ENCODE results near the gene KDM4B. TPM values are rescaled to one million over a fixed set of nuclear protein-coding genes. Genes with fewer than 3 reads are reported as not detected.

Gene KDM4B
- total and polyA plus RNA-seq, 4 experiments from 2014 or later, result 3.2 to 50.4 (median 29.9) TPM

GRCh38 chr19:5092481-5092843, 123.5 kb downstream of the KDM4B start:
- Mint-ChIP-seq H3K27me3 (no peaks in the 10 kb centered on the region), H3K4me3 (no peak overlapping the region), H3K4me1 (peaks cover 0 to 5% (median under 1%) of the 10 kb centered on the region in 4 donors), H3K27ac (no peak overlapping the region), H3K9me3 (peaks cover 0 to 7% (median 0%) of the 10 kb centered on the region in 8 donors), H3K36me3 (peaks cover 19 to 26% of the 10 kb centered on the region in 2 donors)
- intact Hi-C loops (cut with micrococcal nuclease), result no loop called here
- no peak for DNase-seq
- no peaks in the 10 kb centered on the region for H3K27me3 ChIP-seq (ENCODE audit: insufficient read depth, low read length)
- no peak overlapping the region for H3K4me3 ChIP-seq (ENCODE audit: low read length in 2 of 2)
- no peaks in the 10 kb centered on the region for H3K4me1 ChIP-seq (ENCODE audit: insufficient read depth, low read length)
- CTCF ChIA-PET (ENCODE audit: partially characterized antibody), result no interaction called here
- no peaks in the 10 kb centered on the region for H3K36me3 ChIP-seq (ENCODE audit: insufficient read depth, low read length)
- no peak overlapping the region for H3K27ac ChIP-seq (ENCODE audit: low read depth, low read length)
- POLR2A ChIA-PET (ENCODE audit: partially characterized antibody), result no interaction called here
- H3K9me3 ChIP-seq (ENCODE audit: control insufficient read depth in 1 of 2, low read length in 2 of 2), result no peaks in the 10 kb centered on the region

- peaks cover 0 to 13% (median 5%) of the 10 kb centered on the region in 8 donors for H3K9me3 Mint-ChIP-seq
- Histone ChIP-seq H3K36me3 (ENCODE audit: insufficient read depth, low read length) (no peaks in the 10 kb centered on the region), H3K4me3 (ENCODE audit: low read length in 2 of 2) (no peak overlapping the region), H3K4me1 (ENCODE audit: insufficient read depth, low read length) (no peaks in the 10 kb centered on the region), H3K27ac (ENCODE audit: low read depth, low read length) (no peak overlapping the region), H3K27me3 (ENCODE audit: insufficient read depth, low read length) (no peaks in the 10 kb centered on the region), H3K9me3 (ENCODE audit: control insufficient read depth in 1 of 2, low read length in 2 of 2) (peaks cover 0 to 3% of the 10 kb centered on the region in 2 donors)
- ChIA-PET POLR2A (ENCODE audit: partially characterized antibody) (no interaction called here), CTCF (ENCODE audit: partially characterized antibody) (no interaction called here)
- H3K4me1 Mint-ChIP-seq, result peaks cover 0 to 5% (median under 1%) of the 10 kb centered on the region in 4 donors
- H3K36me3 Mint-ChIP-seq, result peaks cover 22 to 36% of the 10 kb centered on the region in 2 donors
- H3K27ac Mint-ChIP-seq, result no peak overlapping the region
- H3K27me3 Mint-ChIP-seq, result no peaks in the 10 kb centered on the region
- no peak overlapping the region for H3K4me3 Mint-ChIP-seq
- intact Hi-C loops (cut with micrococcal nuclease), result no loop called here
- DNase-seq, result no peak
Observed at GRCh38 chr19:5093297-5093928, 124.5 kb downstream of the KDM4B start.

- peaks cover 24 to 38% of the 10 kb centered on the region in 2 donors for H3K36me3 Mint-ChIP-seq
Observed at GRCh38 chr19:5093948-5094718, 125.2 kb downstream of the KDM4B start.

GRCh38 chr19:5094768-5095567, 126.1 kb downstream of the KDM4B start:
- Histone ChIP-seq H3K27me3 (ENCODE audit: insufficient read depth, low read length) (no peaks in the 10 kb centered on the region), H3K36me3 (ENCODE audit: insufficient read depth, low read length) (no peaks in the 10 kb centered on the region), H3K4me3 (ENCODE audit: low read length in 2 of 2) (no peak overlapping the region), H3K4me1 (ENCODE audit: insufficient read depth, low read length) (no peaks in the 10 kb centered on the region), H3K9me3 (ENCODE audit: control insufficient read depth in 1 of 2, low read length in 2 of 2) (peaks cover 0 to 14% of the 10 kb centered on the region in 2 donors), H3K27ac (ENCODE audit: low read depth, low read length) (no peak overlapping the region)
- POLR2A ChIA-PET (ENCODE audit: partially characterized antibody), result no interaction called here
- H3K4me3 Mint-ChIP-seq, result no peak overlapping the region
- DNase-seq, result no peak
- CTCF ChIA-PET (ENCODE audit: partially characterized antibody), result no interaction called here
- peaks cover 0 to 27% (median 14%) of the 10 kb centered on the region in 8 donors for H3K9me3 Mint-ChIP-seq
- H3K4me1 Mint-ChIP-seq, result peaks cover 0 to 2% (median 0%) of the 10 kb centered on the region in 4 donors
- H3K27ac Mint-ChIP-seq, result no peak overlapping the region
- peaks cover 27 to 38% of the 10 kb centered on the region in 2 donors for H3K36me3 Mint-ChIP-seq
- H3K27me3 Mint-ChIP-seq, result no peaks in the 10 kb centered on the region
- intact Hi-C loops (cut with micrococcal nuclease), result no loop called here

More at GRCh38 chr19:5093948-5094718, 125.2 kb downstream of the KDM4B start:
- no peak overlapping the region for H3K4me3 ChIP-seq (ENCODE audit: low read length in 2 of 2)
- H3K4me3 Mint-ChIP-seq, result no peak overlapping the region
- intact Hi-C loops (cut with micrococcal nuclease), result no loop called here
- ChIA-PET CTCF (ENCODE audit: partially characterized antibody) (no interaction called here), POLR2A (ENCODE audit: partially characterized antibody) (no interaction called here)
- H3K27me3 ChIP-seq (ENCODE audit: insufficient read depth, low read length), result no peaks in the 10 kb centered on the region
- peak overlapping the region in 1 of 7 donors; percentile 20 for H3K27ac Mint-ChIP-seq
- H3K4me1 ChIP-seq (ENCODE audit: insufficient read depth, low read length), result no peaks in the 10 kb centered on the region
- peaks cover 0 to 20% (median 11%) of the 10 kb centered on the region in 8 donors for H3K9me3 Mint-ChIP-seq
- no peaks in the 10 kb centered on the region for H3K27me3 Mint-ChIP-seq
- H3K9me3 ChIP-seq (ENCODE audit: control insufficient read depth in 1 of 2, low read length in 2 of 2), result peaks cover 0 to 10% of the 10 kb centered on the region in 2 donors
- DNase-seq, result no peak
- H3K36me3 ChIP-seq (ENCODE audit: insufficient read depth, low read length), result no peaks in the 10 kb centered on the region
- H3K27ac ChIP-seq (ENCODE audit: low read depth, low read length), result no peak overlapping the region
- H3K4me1 Mint-ChIP-seq, result peaks cover 0 to 3% (median under 1%) of the 10 kb centered on the region in 4 donors

- H3K9me3 ChIP-seq (ENCODE audit: control insufficient read depth in 1 of 2, low read length in 2 of 2), result peaks cover 0 to 14% of the 10 kb centered on the region in 2 donors
- Mint-ChIP-seq H3K4me3 (no peak overlapping the region), H3K27me3 (no peaks in the 10 kb centered on the region), H3K4me1 (peaks cover 0 to 2% (median 0%) of the 10 kb centered on the region in 4 donors), H3K9me3 (peaks cover 0 to 32% (median 18%) of the 10 kb centered on the region in 8 donors), H3K27ac (no peak overlapping the region), H3K36me3 (peaks cover 30 to 44% of the 10 kb centered on the region in 2 donors)
- H3K27me3 ChIP-seq (ENCODE audit: insufficient read depth, low read length), result no peaks in the 10 kb centered on the region
- no peak for DNase-seq
- ChIA-PET CTCF (ENCODE audit: partially characterized antibody) (no interaction called here), POLR2A (ENCODE audit: partially characterized antibody) (no interaction called here)
- H3K27ac ChIP-seq (ENCODE audit: low read depth, low read length), result no peak overlapping the region
- no peaks in the 10 kb centered on the region for H3K36me3 ChIP-seq (ENCODE audit: insufficient read depth, low read length)
- intact Hi-C loops (cut with micrococcal nuclease), result no loop called here
- H3K4me3 ChIP-seq (ENCODE audit: low read length in 2 of 2), result no peak overlapping the region
- no peaks in the 10 kb centered on the region for H3K4me1 ChIP-seq (ENCODE audit: insufficient read depth, low read length)
Observed at GRCh38 chr19:5095568-5095850, 126.6 kb downstream of the KDM4B start.

- no peak overlapping the region for H3K27ac Mint-ChIP-seq
- no peak overlapping the region for H3K4me3 ChIP-seq (ENCODE audit: low read length in 2 of 2)
- peaks cover 0 to 14% of the 10 kb centered on the region in 2 donors for H3K9me3 ChIP-seq (ENCODE audit: control insufficient read depth in 1 of 2, low read length in 2 of 2)
- ChIA-PET CTCF (ENCODE audit: partially characterized antibody) (no interaction called here), POLR2A (ENCODE audit: partially characterized antibody) (no interaction called here)
- H3K27ac ChIP-seq (ENCODE audit: low read depth, low read length), result no peak overlapping the region
- H3K27me3 ChIP-seq (ENCODE audit: insufficient read depth, low read length), result no peaks in the 10 kb centered on the region
- H3K36me3 ChIP-seq (ENCODE audit: insufficient read depth, low read length), result no peaks in the 10 kb centered on the region
- H3K36me3 Mint-ChIP-seq, result peaks cover 34 to 48% of the 10 kb centered on the region in 2 donors
- intact Hi-C loops (cut with micrococcal nuclease), result no loop called here
- no peaks in the 10 kb centered on the region for H3K27me3 Mint-ChIP-seq
- peaks cover 0 to 36% (median 20%) of the 10 kb centered on the region in 8 donors for H3K9me3 Mint-ChIP-seq
- no peak overlapping the region for H3K4me3 Mint-ChIP-seq
- H3K4me1 ChIP-seq (ENCODE audit: insufficient read depth, low read length), result no peaks in the 10 kb centered on the region
- H3K4me1 Mint-ChIP-seq, result peaks cover 0 to 2% (median 0%) of the 10 kb centered on the region in 4 donors
- no peak for DNase-seq
Observed at GRCh38 chr19:5096536-5096935, 127.6 kb downstream of the KDM4B start.

GRCh38 chr19:5097331-5097930, 128.5 kb downstream of the KDM4B start:
- intact Hi-C loops (cut with micrococcal nuclease), result no loop called here
- DNase-seq, result no peak
- ChIA-PET POLR2A (ENCODE audit: partially characterized antibody) (no interaction called here), CTCF (ENCODE audit: partially characterized antibody) (no interaction called here)
- Histone ChIP-seq H3K27ac (ENCODE audit: low read depth, low read length) (no peak overlapping the region), H3K27me3 (ENCODE audit: insufficient read depth, low read length) (no peaks in the 10 kb centered on the region), H3K36me3 (ENCODE audit: insufficient read depth, low read length) (no peaks in the 10 kb centered on the region), H3K4me3 (ENCODE audit: low read length in 2 of 2) (no peak overlapping the region), H3K9me3 (ENCODE audit: control insufficient read depth in 1 of 2, low read length in 2 of 2) (peaks cover 0 to 14% of the 10 kb centered on the region in 2 donors), H3K4me1 (ENCODE audit: insufficient read depth, low read length) (no peaks in the 10 kb centered on the region)
- Mint-ChIP-seq H3K4me3 (no peak overlapping the region), H3K4me1 (peaks cover 0 to 2% (median 0%) of the 10 kb centered on the region in 4 donors), H3K27me3 (no peaks in the 10 kb centered on the region), H3K9me3 (peaks cover 0 to 36% (median 20%) of the 10 kb centered on the region in 8 donors), H3K36me3 (peaks cover 32 to 48% of the 10 kb centered on the region in 2 donors), H3K27ac (no peak overlapping the region)

Measured in CD4-positive, alpha-beta memory T cell (primary cell).